Measurements from ENCODE around the gene NPFFR2. TPM values are rescaled to one million over a fixed set of nuclear protein-coding genes. Genes with fewer than 3 reads are reported as not detected.

NPFFR2 gene
- total and polyA plus RNA-seq, 7 donors, result 0.04 TPM; not detected in 6

- Histone ChIP-seq H3K36me3 (no peaks in the 10 kb centered on the region), H3K4me3 (no peak overlapping the region), H3K27ac (no peak overlapping the region), H3K9me3 (no peaks in the 10 kb centered on the region), H3K4me1 (no peaks in the 10 kb centered on the region), H3K27me3 (no peaks in the 10 kb centered on the region)
- no peak for DNase-seq
- intact Hi-C loops (cut with DNase I), result no loop called here
- TF ChIP-seq POLR2A (IDR thresholded peaks at IDR 0.05), result no peak
- no peak for TF ChIP-seq EP300 (IDR thresholded peaks at IDR 0.05)
- TF ChIP-seq POLR2AphosphoS5 (IDR thresholded peaks at IDR 0.05), result no peak
- TF ChIP-seq CTCF (IDR thresholded peaks at IDR 0.05), result no peak
- WGBS, 2 donors, result 78 to 91% methylated on average over 2 of the region's 2 CpGs
These were observed 78.2 kb downstream of the NPFFR2 start for GRCh38 chr4:72109959-72110497.

DNA sequence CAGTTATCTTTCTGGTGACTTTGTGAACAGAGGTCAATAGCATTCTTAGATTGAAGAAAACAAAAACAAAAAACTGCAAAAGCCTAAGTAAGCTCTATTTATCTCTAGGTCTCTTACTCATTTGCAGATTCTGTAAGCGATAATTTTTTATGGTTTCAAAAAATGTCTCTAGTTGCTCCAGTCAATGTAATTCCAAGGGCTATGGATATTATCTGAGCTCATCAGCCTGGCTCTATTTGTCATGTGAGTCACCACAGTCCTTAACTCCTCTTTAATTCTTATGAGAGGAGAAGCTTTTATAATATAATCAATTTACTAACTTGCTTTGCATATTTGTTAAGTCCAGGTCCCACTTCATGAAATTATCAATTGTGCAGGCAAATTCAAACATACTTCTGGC, 79.1 kb downstream of the NPFFR2 start:
- Histone ChIP-seq H3K9me3 (no peaks in the 10 kb centered on the region), H3K27me3 (no peaks in the 10 kb centered on the region), H3K4me3 (no peak overlapping the region), H3K27ac (no peak overlapping the region), H3K4me1 (no peaks in the 10 kb centered on the region), H3K36me3 (no peaks in the 10 kb centered on the region)
- intact Hi-C loops (cut with DNase I), result no loop called here
- TF ChIP-seq CTCF (IDR thresholded peaks at IDR 0.05) (no peak), EP300 (IDR thresholded peaks at IDR 0.05) (no peak)
- no peak for DNase-seq
- 87 to 92% methylated on average over 1 of the region's 1 CpG for WGBS, 2 donors

DNA sequence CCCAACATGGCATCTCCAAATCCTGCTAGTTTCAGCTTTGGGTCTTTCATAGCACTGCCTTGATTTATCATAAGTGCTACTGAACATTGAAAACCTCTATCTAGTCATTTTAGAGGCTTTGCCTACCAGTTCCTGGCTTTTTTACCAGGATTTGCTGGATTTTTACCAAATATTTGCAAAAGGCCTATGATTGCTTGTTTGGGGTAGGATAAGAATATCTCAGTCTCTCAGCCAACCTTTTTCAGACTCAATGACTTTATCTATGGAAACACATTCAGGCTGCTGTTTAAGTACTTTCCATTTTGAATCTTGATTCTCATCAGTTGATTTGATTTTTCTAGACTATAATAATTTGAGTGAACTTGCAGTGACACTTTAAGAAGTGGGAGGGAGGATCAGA, 80.1 kb downstream of the NPFFR2 start:
- Histone ChIP-seq H3K4me3 (no peak overlapping the region), H3K36me3 (no peaks in the 10 kb centered on the region), H3K27me3 (no peaks in the 10 kb centered on the region), H3K27ac (no peak overlapping the region), H3K4me1 (no peaks in the 10 kb centered on the region), H3K9me3 (no peaks in the 10 kb centered on the region)
- TF ChIP-seq POLR2A (IDR thresholded peaks at IDR 0.05) (no peak), CTCF (IDR thresholded peaks at IDR 0.05) (no peak), POLR2AphosphoS5 (IDR thresholded peaks at IDR 0.05) (no peak), EP300 (IDR thresholded peaks at IDR 0.05) (no peak)
- intact Hi-C loops (cut with DNase I), result no loop called here
- DNase-seq, result no peak

DNA sequence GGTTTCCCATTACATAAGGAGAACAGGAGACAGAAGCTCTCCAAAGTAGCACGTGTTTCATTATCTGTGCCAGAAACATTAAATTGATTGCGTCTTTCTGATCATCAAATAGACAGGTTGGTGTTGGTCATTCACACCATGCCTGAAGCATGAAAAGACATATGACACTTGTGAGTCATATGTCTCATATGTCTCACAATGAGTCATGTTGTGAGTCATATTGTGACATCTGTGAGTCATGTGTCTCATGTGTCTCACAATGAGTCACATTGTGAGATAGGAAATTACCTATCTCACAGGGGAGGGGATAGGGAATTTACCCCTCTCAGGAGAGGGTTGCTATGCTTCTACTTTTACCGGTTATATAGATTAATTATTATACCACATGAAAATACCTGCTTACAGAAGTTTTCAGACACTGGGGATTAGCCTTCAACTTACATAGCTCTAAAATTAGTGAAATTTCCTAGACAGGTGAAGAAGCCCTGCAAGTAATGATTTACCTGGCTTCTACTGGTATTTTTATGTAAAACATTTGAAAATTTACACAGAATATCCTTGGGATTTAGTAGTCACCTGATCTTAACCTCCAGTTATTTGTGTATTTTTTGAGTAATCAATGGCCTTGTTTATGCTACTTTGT, 80.8 kb downstream of the NPFFR2 start:
- Histone ChIP-seq H3K9me3 (no peaks in the 10 kb centered on the region), H3K36me3 (no peaks in the 10 kb centered on the region), H3K27me3 (no peaks in the 10 kb centered on the region), H3K4me1 (no peaks in the 10 kb centered on the region), H3K4me3 (no peak overlapping the region), H3K27ac (no peak overlapping the region)
- DNase-seq, result no peak
- WGBS, 2 donors, result 43 to 72% methylated on average over 3 of the region's 3 CpGs
- no peak for TF ChIP-seq CTCF (IDR thresholded peaks at IDR 0.05)
- intact Hi-C loops (cut with DNase I), result no loop called here

DNA sequence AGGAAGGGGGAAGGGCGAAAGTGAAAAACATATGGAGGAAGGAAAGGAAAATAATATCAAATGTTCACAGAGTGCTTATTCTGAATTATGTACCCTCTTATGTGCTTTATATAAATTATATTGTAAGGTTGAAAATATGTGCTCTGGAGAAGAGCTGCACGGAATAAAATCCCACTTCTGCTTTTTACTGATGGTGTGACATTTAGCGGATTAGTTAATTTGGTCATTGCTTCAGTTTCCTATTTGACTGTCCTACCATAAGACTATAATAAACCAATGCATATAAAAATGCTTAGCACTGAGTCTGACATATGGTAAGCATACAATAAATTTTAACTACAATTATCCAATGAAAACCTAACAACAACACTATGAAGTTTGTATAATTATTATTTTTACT, 86.2 kb downstream of the NPFFR2 start:
- no peaks in the 10 kb centered on the region for H3K36me3 ChIP-seq
- no peaks in the 10 kb centered on the region for H3K4me1 ChIP-seq
- intact Hi-C loops (cut with DNase I), result no loop called here
- WGBS, 2 donors, result 74 to 82% methylated on average over 3 of the region's 3 CpGs
- no peaks in the 10 kb centered on the region for H3K9me3 ChIP-seq
- H3K27ac ChIP-seq, result no peak overlapping the region
- TF ChIP-seq POLR2A (IDR thresholded peaks at IDR 0.05), result no peak
- TF ChIP-seq POLR2AphosphoS5 (IDR thresholded peaks at IDR 0.05), result no peak
- no peak for TF ChIP-seq CTCF (IDR thresholded peaks at IDR 0.05)
- no peak for TF ChIP-seq EP300 (IDR thresholded peaks at IDR 0.05)
- no peak for DNase-seq
- H3K4me3 ChIP-seq, result no peak overlapping the region
- H3K27me3 ChIP-seq, result no peaks in the 10 kb centered on the region

Measured in sigmoid colon (tissue), 7 donors.